Stimulated activated CD4-positive, alpha-beta T cell treated with anti-CD3 and anti-CD28 coated beads, TNF-alpha, amount 100 ng/mL, for 1 hour (primary cell): Measurements from ENCODE around the gene SNX7.

Experiments
- DNase-seq, 3 donors: peaks; one replicate each; pipeline ENCODE4 v3.0.0-alpha.2; 2020; ENCODE audit warnings: low read depth in 3 of 3, low spot score in 1 of 3

Gene SNX7, protein sequence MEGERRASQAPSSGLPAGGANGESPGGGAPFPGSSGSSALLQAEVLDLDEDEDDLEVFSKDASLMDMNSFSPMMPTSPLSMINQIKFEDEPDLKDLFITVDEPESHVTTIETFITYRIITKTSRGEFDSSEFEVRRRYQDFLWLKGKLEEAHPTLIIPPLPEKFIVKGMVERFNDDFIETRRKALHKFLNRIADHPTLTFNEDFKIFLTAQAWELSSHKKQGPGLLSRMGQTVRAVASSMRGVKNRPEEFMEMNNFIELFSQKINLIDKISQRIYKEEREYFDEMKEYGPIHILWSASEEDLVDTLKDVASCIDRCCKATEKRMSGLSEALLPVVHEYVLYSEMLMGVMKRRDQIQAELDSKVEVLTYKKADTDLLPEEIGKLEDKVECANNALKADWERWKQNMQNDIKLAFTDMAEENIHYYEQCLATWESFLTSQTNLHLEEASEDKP

DNA sequence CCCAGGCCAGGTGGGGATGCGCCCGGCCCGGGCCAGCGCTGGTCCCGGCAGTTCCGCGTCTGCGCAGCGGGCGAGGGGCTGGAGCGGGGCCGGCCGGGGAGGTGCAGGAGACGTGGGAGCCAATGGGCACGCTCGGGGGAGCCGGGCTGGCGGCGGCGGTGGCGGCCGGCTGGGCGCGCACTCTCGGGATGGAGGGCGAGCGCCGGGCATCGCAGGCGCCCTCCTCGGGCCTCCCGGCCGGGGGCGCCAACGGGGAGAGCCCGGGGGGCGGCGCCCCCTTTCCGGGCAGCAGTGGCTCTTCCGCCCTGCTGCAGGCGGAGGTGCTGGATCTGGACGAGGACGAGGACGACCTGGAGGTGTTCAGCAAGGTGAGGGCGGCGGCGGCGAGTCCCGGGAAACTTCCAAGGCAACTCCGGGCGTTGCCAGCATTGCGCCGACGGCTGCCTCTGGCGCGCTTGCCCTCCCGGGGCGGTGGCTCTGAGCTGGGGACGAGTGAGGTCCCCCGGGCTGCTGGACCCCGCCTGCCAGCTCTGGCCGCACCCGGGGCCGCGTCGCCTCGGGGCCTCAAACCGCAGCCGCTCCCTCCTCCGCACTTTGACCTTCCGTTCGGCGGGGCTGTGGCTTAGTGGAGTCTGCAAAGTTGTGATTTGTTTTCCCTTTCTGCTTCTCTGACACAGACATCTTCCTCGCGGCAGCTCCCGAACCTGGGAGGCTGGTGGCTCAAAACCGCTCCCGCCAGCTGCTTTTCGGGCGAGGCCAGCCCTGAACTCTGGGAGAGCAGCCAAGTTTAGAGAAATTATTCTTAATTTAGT, at the start of gene SNX7:
SNX7 (plus strand) TSS at position 178 of the 812 bp plus-strand sequence; CDS start at position 189, 11 bp downstream.
- no peak for DNase-seq

DNA sequence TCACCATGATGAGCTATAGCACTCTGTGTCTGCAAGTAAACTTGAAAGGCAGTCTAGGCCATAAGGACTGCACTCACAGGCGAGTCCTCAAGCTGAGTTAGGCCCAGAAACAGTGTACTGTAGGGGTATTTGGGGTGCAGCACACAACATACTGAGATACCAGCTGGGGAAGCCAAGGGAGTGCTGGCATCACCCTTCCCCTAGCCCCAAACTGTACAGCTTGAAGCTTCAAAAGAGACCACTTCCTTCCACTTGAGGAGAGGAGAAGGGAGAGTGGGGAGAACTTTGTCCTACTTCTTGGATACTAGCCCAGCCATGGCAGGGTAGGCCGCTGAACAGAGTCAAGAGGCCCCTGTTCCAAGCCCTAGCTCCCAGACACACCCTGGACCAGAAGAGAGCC, 24.2 kb upstream of the SNX7 start:
- DNase-seq: no peak

DNA sequence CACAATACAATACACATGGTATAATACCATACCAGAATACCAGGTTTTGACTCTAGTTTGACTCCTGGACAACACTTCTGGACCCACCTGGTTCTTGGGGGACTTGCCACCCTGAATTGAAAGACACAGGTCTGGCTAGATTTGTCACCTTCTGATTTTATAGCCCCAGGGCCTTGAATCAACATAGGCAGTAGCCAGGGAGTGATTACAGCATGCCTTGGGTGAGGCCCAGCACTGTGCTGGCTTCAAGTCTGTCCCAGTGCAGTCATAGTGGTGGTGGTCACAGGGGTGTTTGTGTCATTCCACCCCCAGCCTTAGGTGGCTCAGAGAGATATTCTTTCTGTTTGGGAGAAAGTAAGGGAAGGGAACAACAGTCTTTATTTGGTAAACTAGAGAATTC, 23.3 kb upstream of the SNX7 start:
- DNase-seq: no peak

DNA sequence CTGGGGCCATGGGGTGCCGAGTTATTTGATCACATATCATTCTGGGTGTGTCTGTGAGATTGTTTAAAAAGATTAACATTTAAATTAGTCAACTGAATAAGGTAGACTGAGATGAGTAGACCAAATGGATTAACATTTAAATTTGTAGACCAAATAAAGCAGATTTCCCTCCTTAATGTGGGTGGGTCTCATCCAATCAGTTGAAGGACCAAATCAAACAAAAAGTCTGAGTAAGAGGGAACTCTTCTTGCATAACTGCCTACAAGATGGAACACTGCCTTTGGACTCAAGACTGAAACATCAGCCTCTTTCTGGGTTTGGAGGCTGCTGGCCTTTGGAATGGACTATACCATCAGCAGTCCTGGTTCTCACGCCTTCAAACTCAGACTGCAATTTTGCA, 17.0 kb upstream of the SNX7 start:
- DNase-seq: no peak

DNA sequence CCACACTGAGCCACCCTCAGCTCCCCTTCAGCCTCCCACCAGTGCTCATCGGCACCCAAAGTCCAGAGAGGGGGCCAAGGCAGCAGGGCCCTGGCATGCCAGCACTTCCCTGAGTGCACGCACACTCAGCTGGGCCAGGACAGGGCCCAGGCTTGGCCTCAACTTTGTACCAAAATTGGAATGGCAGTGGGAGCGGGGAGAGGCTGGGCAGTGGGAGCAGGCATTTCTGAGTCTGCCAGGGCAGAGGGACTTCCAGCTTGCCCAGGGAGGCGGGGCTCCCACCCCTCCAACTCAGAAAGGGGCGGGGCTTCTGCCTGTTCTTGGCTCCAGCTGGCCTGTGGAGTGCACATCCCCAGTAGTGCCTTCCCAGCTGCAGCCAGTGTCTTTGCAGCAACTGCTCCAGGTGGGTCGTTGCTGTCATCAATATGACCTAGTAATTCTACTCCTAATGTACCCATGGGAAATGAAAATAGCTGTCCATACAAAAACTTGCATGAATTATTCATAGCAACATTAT, 10.3 kb upstream of the SNX7 start:
- DNase-seq: no peak

DNA sequence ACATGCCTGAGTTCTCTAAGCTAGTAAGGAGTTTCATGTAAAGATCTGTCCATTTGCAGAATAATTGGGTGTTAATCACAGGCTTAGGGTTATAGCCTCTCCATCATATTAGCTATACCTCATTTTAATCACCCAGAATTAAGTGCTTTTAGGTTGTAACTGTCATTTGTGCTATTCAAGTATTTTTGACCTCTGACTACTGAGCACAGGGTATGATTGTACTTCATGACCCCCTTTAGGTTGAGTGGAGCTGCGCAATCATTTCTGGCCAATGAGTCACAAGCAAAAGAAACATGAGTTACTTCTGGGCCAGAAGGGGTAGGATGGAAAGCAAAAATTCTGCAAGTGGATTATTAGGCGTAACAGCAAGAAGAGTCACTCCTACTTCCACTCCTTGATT, 8.4 kb upstream of the SNX7 start:
- DNase-seq: no peak

DNA sequence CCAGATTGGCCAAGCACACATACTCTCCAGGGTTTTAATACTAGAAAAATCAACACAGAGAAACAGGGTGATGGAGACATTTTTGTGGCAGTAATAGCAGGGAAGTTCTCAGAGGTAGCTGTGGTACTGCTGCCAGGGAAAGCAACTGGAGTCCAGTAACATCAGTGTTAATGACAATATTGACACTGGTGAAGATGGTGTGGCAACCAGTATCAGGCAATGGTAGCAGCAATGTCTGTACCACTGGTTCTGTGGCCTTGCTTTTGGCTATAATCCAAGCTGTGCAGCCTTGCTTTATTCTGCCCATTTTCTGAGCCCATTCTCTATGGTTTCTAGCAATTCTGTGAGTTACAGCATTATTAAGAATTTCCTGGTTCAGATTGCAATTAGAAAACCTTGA, 1.6 kb upstream of the SNX7 start:
- DNase-seq: no peak

DNA sequence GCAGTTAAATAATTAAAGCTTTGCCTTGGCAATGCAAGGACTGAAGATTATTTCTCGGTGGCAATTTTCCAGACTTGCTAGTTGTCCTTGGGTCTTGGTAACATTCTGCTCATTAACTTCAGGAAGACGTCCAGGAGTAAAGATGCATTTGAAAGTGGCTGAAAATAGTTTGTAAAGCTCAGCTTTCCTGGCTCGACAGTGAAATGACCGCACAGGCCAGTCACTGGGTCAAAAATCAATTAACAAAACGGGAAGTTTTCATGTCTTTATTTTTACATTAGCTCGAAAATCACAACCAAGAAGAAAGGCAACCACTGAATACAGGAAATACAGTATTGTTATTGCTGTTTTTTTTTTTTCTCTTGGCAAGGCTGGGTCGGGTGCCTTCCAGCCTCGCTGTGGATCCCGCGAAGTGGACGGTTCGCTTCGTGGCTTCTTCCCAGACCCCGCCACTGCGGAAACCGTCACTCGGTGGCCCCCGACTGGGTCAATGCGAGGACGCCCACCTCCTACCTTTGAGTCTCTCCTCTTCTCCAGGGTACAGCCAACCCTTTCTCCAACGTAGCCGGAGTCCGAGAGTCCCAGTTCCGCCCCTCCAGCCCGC, 479 bp upstream of the SNX7 start:
- DNase-seq: no peak

DNA sequence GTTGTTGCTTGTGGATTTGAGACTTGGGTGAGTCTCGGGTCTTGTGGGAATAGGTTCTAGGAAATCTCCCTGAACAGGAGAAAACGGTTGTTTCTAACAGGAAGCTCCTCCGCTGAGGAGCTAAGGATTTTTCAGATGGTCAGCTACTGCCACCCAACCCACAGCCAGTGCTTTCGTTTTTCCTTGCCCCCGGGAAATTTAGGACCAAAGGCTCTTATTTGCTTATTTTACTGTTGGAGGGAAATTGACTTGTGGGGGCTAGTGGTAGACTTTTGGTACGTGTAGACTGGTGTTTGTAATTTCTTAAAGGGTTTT, 792 bp downstream of the SNX7 start:
- no peak for DNase-seq

DNA sequence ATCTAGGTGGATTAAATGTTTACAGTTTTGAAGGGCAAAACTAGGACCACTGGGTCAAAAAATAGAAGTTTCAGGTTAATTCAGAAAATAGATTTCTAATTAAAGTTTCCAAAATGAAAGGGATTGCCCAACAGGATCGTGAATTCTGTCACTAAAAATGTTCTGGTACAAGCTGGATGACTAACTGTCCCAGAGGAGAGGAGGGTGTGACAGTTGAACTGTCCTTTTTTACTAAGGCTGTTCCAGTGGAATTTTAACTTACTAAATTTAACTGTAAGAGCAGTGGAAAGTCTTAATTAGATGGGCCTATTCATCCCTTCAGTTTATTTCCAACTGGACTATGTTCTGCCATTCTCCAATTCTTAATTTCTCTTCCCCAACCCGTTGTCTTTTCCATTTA, 7.2 kb downstream of the SNX7 start:
- no peak for DNase-seq

DNA sequence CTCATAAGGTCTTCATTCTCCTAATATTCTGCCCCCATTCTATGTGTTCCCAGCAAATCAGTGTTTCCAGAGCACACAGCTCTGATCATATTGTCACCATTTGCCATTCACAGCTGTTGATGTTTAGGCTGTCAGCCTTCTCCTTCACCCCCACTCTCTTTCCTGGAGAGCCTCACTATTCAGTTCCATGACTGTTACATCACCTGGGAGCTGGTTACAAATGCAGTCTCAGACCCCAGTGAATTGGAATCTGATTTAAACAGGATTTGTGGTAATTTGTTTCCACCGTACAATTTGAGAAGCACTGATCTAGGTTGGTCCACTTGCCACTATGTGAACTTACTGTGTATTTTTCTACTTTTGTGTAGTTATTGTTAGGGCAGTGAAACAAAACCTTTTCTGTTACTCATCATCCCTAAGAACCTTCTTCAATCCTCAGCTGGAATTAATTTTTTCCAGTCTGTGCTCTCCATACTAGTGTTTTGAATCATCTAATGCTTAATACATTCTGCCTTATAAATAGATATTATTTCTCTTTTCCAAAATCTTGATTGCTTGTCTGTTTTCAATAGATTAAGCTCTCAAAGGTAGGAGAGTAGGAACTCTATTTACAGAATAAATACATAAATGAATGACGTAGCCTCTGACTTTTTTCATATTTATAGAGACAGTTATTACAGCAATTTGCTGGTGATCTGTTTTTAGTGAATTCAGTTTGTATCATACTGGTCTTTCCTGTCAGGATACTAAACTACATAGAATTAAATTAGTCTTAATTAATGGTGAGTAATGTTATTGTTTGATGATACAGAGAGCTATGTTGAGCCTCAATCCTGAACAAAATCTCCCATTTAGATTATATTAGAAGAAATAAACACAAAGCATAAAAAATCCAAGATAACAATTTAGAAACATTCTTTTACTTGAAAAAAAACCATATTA, 8.1 kb downstream of the SNX7 start:
- no peak for DNase-seq

DNA sequence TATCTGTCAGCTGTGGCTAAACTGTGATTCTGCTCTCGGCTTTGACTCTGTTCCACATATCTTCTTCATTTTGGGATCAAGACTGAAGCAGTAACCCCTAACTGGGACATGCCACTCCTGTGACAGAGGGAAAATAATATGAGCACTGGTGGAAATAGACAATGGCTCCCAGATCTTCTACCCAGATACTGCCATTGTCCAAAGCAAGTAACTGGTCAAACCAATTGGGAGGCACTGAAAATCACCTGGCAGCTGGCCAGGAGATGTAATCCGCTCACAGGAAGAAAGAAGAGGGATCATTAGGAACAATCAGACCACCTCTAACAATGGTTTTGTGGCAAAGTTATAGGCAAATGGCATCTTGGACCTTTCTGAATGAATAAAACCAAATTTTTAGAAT, 10.7 kb downstream of the SNX7 start:
- DNase-seq: no peak

DNA sequence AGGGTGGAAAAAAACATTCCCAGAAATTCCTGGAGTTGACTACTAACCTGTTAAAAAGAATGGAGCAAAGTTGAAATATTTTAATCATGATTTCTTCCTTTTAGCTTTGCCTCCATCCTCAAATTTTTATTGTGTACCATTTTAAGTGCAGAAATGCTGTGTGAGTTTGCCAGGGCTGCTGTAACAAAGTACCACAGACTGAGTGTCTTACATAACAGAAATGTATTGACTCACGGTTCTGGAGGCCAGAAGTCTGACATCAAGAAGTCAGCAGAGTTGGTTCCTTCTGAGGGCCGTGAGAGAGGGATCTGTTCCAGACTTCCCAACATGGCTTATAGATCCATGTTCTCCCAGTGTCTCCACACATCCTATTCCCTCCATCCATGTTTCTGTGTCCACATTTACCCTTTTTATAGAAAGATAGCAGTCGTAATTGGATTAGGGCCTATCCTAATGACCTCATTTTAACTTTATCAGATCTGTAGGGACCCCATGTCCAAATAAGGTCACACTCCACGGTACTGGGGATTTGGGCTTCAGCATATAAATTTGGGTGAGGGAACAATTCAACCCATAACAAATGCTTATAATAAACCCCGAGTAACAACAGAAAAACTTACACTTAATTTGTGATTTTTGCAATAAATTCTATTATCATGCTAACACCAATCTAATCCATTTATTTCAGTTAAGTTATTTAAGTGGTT, 12.7 kb downstream of the SNX7 start:
- DNase-seq: no peak

DNA sequence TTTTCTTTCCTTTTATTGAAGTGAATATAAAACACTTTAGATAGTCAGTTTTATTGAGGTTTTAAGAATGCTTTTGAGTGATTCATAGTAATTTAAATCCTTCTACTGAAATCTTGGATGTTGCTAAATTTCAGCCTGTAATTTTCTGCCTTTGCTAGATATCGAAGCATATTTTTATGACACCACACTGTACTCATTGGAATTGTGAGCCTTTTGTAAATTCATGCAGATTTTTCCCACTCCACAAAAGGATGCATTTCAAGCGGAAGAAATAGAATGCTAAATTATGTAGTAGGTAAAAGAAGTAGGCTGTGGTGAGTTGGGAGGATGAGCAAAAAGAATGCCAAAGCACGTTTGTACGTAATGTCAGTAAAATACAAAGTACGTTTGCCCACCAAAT, 13.8 kb downstream of the SNX7 start:
- DNase-seq: no peak

DNA sequence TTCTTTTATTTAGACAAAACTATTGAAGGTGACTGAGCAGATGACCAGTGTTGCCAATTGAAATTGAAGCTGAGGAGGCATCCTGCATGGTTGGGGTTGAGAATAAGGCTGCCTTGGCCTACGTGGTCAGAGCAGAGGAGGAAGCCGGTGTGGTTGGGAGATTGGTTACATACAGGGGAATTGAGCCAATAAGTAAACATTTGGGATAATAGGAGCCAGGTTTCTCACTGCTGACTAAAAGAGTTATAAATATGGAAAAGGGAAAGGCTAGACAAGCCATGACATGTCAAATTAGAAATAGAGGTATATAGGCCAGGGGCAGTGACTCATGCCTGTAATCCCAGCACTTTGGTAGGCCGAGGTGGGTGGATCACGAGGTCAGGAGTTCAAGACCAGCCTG, 15.8 kb downstream of the SNX7 start:
- no peak for DNase-seq

DNA sequence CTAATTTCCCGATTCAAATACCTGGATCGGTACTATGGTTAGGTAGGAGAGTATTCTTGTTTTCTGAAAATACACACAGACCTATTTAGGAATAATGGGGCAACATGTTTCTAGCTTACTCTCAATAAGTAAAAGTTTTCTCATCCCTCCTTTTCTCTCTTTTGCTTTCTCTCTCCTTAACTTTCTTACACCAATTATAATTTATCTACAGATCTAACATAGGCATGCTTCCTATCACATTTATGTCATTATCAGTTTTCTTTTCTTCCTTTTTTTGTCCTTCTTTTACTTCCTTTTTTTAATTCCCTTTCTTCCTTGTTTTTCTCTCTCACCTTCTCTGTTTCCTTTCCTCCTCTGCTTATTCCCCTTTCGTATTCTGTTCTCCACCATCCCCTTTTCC, 20.3 kb downstream of the SNX7 start:
- DNase-seq: no peak

DNA sequence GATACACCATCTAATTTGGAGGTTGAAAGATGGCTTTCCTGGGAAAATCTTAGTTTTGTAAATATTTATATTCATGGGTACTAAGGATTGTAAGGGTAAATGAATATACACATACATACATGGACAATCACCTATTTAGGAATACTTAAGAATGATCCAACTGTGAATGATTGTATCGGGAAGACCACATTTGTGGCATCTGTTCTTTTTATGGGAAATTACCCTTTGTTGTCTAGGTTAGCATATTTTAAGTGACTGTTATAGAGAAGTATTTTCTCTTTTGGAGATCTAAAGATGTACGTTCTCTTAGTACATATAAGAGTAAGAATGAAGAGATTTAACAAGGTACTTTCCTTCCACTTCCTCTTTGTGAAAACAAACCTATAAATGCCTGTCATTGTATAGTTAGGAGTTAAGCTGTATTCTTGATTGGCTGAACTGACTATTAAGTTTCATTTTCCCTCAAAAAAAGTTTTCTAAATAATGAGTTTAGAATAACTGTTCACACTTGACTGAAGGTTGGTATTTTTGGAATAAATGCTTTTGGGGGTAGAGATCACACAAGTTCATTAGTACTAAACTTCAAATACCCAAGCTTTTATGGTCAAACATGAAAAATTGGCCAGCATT, 26.7 kb downstream of the SNX7 start:
- DNase-seq: no peak

DNA sequence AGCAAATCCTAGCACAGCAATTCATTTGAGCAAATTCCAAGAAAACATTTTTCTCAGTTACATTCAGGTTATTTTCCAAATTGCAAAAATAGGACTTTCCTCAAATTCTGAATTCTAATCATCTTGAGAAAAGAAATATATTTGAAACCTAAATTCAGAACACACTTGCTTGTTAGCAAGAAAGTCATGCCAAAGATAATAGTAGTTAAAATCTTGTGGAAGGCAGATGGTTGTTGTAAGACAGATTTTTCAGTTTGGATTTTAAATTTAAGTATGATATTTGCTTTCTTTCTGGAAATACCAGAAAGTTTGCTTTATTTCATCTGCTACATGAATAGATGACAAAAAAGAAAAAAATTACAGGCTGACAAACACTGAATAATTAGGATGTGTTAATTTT, 29.1 kb downstream of the SNX7 start:
- no peak for DNase-seq

DNA sequence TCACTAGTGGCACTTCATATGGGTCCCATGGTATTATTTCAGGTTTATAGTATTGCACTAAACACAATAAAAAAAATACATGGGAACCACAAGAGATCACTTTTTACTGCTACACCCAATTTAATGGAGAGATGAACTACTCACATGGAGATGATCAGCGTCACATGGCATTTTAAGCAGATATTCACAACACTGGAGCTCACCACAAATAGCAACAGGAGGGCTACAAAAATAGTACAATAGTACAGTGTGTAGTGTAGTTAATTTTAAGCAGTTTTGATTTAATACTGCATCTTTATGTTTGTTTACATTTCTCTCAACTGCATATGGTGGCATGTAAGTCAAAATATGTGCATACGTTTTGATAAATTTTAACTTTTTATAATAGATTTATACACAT, 31.0 kb downstream of the SNX7 start:
- DNase-seq: no peak

DNA sequence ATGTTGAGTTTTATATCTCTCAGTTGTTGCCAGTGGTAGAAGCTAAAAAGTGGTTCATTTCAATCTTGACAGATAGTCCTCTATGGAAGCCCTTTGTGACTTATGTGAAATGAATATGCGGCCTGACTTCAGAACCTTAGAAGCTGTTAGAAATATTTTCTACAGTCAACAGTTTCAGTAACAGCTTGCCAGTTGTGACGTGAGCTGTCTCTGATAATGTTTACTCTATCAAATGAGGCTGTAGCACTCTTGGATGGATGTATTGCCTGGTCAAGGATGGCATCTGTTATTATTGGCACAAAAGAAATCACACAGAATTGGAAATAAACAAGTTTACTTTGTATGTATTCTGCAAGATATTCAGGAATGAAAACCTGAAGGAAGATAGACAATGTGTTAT, 31.9 kb downstream of the SNX7 start:
- DNase-seq: no peak
